Esophagus squamous epithelium (tissue), 5 donors: ENCODE results near the gene PCSK9. TPM values are rescaled to one million over a fixed set of nuclear protein-coding genes. Genes with fewer than 3 reads are reported as not detected.

Source experiments
- DNase-seq: peaks from one replicate; lab custom pipeline; 2025; lab: John Stamatoyannopoulos, UW
- H3K27ac ChIP-seq, 4 donors: fragments of 200-600 bp; sonication (generic); one replicate each; pipeline ENCODE4 v1.5.1; 2016 to 2019; ENCODE audit warnings: mild to moderate bottlenecking in 1 of 4
- H3K27me3 ChIP-seq, 4 donors: fragments of 200-600 bp; sonication (generic); 1 replicate in 3 of 4; 2 replicates in 1 of 4; pipeline versions ENCODE4 v1.5.1 to v1.6.0; 2017 to 2021; ENCODE audit warnings: antibody characterized with exemption in 1 of 4
- H3K36me3 ChIP-seq, 3 donors: fragments of 200-600 bp; sonication (generic); one replicate each; pipeline ENCODE4 v1.5.1; 2016 to 2019
- H3K4me1 ChIP-seq, 3 donors: fragments of 200-600 bp; sonication (generic); one replicate each; pipeline ENCODE4 v1.5.1; 2017 to 2019
- H3K4me3 ChIP-seq, 4 donors: fragments of 200-600 bp; sonication (generic); 1 replicate in 3 of 4; 2 replicates in 1 of 4; pipeline ENCODE4 v1.5.1; 2016 to 2019; ENCODE audit warnings: mild to moderate bottlenecking in 2 of 4, moderate library complexity in 1 of 4
- H3K9me3 ChIP-seq, 3 donors: fragments of 200-600 bp; sonication (generic); one replicate each; pipeline ENCODE4 v1.5.1; 2016 to 2019
- POLR2A ChIP-seq, 4 donors: fragments of 450-650 bp; IDR thresholded peaks; one replicate each; pipeline ENCODE4 v1.6.1; 2017; ENCODE audit warnings: antibody characterized with exemption in 4 of 4, mild to moderate bottlenecking in 4 of 4, moderate library complexity in 3 of 4
- WGBS, 2 donors: methylation state at CpG; one replicate each; pipeline ENCODE4 v1.1.5; 2018; 5-methylcytosine and 5-hydroxymethylcytosine counted together
- intact Hi-C: fragments of 100-400 bp; cut with DNase I; formaldehyde crosslinking; loops from one replicate; pipeline ENCODE4 v1.15.0; 2022
- total RNA-seq, 4 donors: library from RNA; depleted of rRNA; stranded (reverse); fragments of >200 nt; gene quantifications; one replicate each; pipeline ENCODE4 v1.1.0, GENCODE V29; 2016
- TF ChIP-seq, protein P1 (sequence below), 6 experiments: fragments of 450-650 bp in 4 of 6; fragments of 200-600 bp in 2 of 6; sonication (generic) in 2 of 6; IDR thresholded peaks; one replicate each; pipeline ENCODE4 v1.5.1; 2016 to 2019; ENCODE audit warnings: antibody characterized with exemption in 6 of 6, mild to moderate bottlenecking in 4 of 6, moderate library complexity in 4 of 6
- donor health status: DM: yes; HTN: yes; CAD: no.

PCSK9 gene
- total RNA-seq, 4 donors from 2014 or later = 6.5 to 21.4 (median 7.0) TPM

DNA sequence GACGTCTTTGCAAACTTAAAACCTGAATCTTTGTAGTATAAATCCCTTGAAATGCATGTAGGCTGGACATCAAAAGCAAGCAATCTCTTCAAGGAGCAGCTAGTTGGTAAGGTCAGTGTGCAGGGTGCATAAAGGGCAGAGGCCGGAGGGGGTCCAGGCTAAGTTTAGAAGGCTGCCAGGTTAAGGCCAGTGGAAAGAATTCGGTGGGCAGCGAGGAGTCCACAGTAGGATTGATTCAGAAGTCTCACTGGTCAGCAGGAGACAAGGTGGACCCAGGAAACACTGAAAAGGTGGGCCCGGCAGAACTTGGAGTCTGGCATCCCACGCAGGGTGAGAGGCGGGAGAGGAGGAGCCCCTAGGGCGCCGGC lies 390 bp upstream of the PCSK9 start:
- TF ChIP-seq, protein P1, sequence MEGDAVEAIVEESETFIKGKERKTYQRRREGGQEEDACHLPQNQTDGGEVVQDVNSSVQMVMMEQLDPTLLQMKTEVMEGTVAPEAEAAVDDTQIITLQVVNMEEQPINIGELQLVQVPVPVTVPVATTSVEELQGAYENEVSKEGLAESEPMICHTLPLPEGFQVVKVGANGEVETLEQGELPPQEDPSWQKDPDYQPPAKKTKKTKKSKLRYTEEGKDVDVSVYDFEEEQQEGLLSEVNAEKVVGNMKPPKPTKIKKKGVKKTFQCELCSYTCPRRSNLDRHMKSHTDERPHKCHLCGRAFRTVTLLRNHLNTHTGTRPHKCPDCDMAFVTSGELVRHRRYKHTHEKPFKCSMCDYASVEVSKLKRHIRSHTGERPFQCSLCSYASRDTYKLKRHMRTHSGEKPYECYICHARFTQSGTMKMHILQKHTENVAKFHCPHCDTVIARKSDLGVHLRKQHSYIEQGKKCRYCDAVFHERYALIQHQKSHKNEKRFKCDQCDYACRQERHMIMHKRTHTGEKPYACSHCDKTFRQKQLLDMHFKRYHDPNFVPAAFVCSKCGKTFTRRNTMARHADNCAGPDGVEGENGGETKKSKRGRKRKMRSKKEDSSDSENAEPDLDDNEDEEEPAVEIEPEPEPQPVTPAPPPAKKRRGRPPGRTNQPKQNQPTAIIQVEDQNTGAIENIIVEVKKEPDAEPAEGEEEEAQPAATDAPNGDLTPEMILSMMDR (IDR thresholded peaks at IDR 0.05) = no peak
- TF ChIP-seq POLR2A (IDR thresholded peaks at IDR 0.05) = no peak
- intact Hi-C loops = no loop called here
- DNase-seq = no peak
- Histone ChIP-seq H3K9me3 (no peaks in the 10 kb centered on the region), H3K27ac (no peak overlapping the region), H3K4me3 (peak overlapping the region in 3 of 4 donors; percentile 45 to 61 (median 54)), H3K36me3 (peaks cover 0 to 2% (median 0%) of the 10 kb centered on the region in 3 donors), H3K4me1 (peaks cover 9 to 25% (median 16%) of the 10 kb centered on the region in 3 donors), H3K27me3 (peaks cover 0 to 65% (median 2%) of the 10 kb centered on the region in 4 donors)
- WGBS, 2 donors = 27 to 34% methylated on average over 9 of the region's 9 CpGs

DNA sequence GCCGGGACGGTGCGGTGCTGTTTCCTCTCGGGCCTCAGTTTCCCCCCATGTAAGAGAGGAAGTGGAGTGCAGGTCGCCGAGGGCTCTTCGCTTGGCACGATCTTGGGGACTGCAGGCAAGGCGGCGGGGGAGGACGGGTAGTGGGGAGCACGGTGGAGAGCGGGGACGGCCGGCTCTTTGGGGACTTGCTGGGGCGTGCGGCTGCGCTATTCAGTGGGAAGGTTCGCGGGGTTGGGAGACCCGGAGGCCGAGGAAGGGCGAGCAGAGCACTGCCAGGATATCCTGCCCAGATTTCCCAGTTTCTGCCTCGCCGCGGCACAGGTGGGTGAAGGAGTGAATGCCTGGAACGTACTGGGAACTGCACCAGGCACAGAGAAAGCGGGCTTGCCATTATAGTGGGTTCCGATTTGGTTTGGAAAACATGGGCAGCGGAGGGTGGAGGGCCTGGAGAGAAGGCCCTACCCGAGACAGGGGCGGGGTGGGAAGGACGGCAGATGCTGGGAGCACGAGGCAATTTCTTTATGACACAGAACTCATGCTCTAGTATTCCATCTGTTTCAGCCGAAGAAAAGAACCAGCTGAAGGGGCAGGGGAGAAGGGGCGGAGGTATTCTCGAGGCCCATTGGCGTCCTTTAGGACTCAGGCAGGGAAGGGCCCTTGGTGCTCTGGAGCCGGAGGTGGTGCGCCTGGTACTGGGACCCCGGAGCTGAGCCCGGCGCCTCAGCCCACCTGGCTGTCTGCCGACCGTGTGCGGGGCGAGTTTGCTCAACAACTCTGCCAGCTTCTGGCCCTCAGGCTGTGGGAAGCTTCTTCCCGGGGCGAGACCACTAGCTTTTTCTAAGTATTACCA lies 960 bp downstream of the PCSK9 start:
- Histone ChIP-seq H3K4me3 (peak overlapping the region; percentile 36 to 61 (median 50)), H3K36me3 (peaks cover 0 to 13% (median 0%) of the 10 kb centered on the region in 3 donors)
- DNase-seq = no peak

DNA sequence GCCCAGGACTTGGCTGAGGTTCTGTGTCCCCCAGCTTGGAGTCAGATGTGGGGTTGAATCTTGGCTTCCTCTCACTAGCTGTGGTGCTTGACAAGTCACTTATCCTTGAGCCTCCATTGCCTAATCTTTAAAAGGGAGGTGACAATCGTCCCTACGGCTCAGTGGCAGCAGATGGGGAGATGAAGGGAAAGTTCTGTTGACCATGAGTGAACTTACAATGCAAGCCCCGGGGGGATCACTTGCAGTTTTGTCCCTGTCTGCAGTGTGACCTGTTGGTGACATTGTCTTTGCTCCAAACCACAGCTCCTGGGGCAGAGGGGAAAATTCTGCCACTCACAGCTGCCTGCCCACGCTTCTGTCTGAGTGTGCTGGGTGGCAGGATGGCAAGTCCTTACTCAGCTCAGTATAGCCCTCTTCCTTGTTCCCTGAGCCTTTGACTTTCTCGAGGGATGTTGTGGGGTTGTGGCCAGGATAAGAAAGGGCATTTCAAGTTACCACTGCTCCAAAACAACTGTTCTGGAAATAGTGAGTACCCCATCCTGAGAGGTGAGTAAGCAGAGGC lies 1.7 kb downstream of the PCSK9 start:
- Histone ChIP-seq H3K36me3 (peaks cover 0 to 13% (median 0%) of the 10 kb centered on the region in 3 donors), H3K27me3 (peaks cover 0 to 51% (median 2%) of the 10 kb centered on the region in 4 donors), H3K27ac (no peak overlapping the region), H3K4me1 (peaks cover 9 to 25% (median 16%) of the 10 kb centered on the region in 3 donors), H3K4me3 (peak overlapping the region in 3 of 4 donors; percentile 36 to 61 (median 54)), H3K9me3 (no peaks in the 10 kb centered on the region)
- intact Hi-C loops = no loop called here
- WGBS, 2 donors = 20 to 57% methylated on average over 1 to 4 of the region's 5 CpGs
- TF ChIP-seq POLR2A (IDR thresholded peaks at IDR 0.05) = no peak
- DNase-seq = no peak

More for the DNA sequence above, 960 bp downstream of the PCSK9 start:
- Histone ChIP-seq H3K27ac (peak overlapping the region in 2 of 4 donors; percentile 30 to 43), H3K9me3 (no peaks in the 10 kb centered on the region), H3K4me1 (peaks cover 9 to 25% (median 16%) of the 10 kb centered on the region in 3 donors), H3K27me3 (peaks cover 0 to 54% (median 2%) of the 10 kb centered on the region in 4 donors)
- 2 to 11% methylated on average over 17 to 22 of the region's 49 CpGs for WGBS, 2 donors
- no peak for TF ChIP-seq POLR2A (IDR thresholded peaks at IDR 0.05)
- TF ChIP-seq, protein P1 (IDR thresholded peaks at IDR 0.05) = no peak
- intact Hi-C loops = no loop called here

DNA sequence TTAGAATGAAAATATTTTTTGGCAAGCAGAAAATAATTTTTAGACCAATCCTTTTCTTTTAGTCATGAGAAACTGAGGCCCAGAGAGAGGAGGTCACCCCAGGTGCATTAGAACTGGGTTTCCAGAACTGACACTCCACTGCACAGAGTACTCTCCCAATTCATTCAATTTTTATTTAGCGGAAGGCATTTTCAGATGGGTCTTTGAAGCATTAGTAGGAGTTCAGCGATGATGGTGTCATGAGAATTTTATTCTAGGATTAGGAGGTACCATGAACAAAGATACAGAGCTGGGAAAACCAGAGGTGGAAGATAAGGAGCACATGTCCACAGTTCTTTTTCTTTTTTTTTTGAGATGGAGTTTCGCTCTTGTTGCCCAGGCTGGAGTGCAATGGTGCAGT lies 2.3 kb downstream of the PCSK9 start:
- WGBS, 2 donors = 63 to 75% methylated on average over 3 of the region's 3 CpGs
- Histone ChIP-seq H3K4me3 (no peak overlapping the region), H3K36me3 (peaks cover 0 to 19% (median 0%) of the 10 kb centered on the region in 3 donors), H3K27me3 (peaks cover 0 to 46% (median 2%) of the 10 kb centered on the region in 4 donors), H3K27ac (no peak overlapping the region), H3K9me3 (no peaks in the 10 kb centered on the region), H3K4me1 (peaks cover 9 to 25% (median 16%) of the 10 kb centered on the region in 3 donors)
- DNase-seq = no peak
- intact Hi-C loops = no loop called here
- TF ChIP-seq, protein P1 (IDR thresholded peaks at IDR 0.05) = no peak
- no peak for TF ChIP-seq POLR2A (IDR thresholded peaks at IDR 0.05)

DNA sequence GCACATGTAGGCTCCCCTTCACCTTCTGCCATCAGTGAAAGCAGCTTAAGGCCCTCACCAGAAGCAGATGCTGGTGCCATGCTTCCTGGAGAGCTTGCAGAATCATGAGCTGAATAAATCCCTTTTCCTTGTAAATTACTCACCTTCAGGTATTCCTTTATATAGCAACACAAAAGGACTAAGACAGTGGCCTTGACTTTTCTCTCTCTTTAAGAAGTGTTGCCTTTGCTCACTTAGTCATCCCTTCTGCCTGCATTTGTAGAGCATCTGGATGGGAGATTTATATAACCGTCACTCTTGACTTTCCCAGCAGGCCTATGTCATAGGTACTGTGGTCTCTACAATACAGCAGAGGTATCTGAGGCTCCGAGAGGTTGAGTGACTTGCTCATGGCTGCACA lies 3.7 kb downstream of the PCSK9 start:
- H3K4me1 ChIP-seq = peaks cover 9 to 25% (median 16%) of the 10 kb centered on the region in 3 donors
- H3K27ac ChIP-seq = no peak overlapping the region
- TF ChIP-seq POLR2A (IDR thresholded peaks at IDR 0.05) = no peak
- TF ChIP-seq, protein P1 (IDR thresholded peaks at IDR 0.05) = no peak
- DNase-seq = no peak
- no peaks in the 10 kb centered on the region for H3K9me3 ChIP-seq
- H3K36me3 ChIP-seq = peaks cover 0 to 33% (median 0%) of the 10 kb centered on the region in 3 donors
- H3K27me3 ChIP-seq = peaks cover 0 to 32% (median 2%) of the 10 kb centered on the region in 4 donors
- intact Hi-C loops = no loop called here
- WGBS, 2 donors = 69 to 73% methylated on average over 1 to 2 of the region's 2 CpGs
- H3K4me3 ChIP-seq = no peak overlapping the region
